ENCODE results near the gene BCDIN3D. TPM values are rescaled to one million over a fixed set of nuclear protein-coding genes. Genes with fewer than 3 reads are reported as not detected.
A peak's percentile ranks its signal among the peaks of the same experiment; 100 is the strongest.
"Not testable (repeated sequence)": the region's sequence is repeated elsewhere in the genome, so short reads cannot be mapped to it uniquely, and the experiment has no call there.

Gene BCDIN3D
- 6.9 TPM for total RNA-seq

GRCh38 chr12:49842519-49843352, at the start of gene BCDIN3D:
Gene BCDIN3D, minus strand, starts transcription at chr12:49843106. Its CDS starts 19 bp downstream, at chr12:49843087.
- DNase-seq (ENCODE audit: low spot score in 2 of 2) (peak; percentile 68 to 80), FAIRE-seq (no peak)

DNA sequence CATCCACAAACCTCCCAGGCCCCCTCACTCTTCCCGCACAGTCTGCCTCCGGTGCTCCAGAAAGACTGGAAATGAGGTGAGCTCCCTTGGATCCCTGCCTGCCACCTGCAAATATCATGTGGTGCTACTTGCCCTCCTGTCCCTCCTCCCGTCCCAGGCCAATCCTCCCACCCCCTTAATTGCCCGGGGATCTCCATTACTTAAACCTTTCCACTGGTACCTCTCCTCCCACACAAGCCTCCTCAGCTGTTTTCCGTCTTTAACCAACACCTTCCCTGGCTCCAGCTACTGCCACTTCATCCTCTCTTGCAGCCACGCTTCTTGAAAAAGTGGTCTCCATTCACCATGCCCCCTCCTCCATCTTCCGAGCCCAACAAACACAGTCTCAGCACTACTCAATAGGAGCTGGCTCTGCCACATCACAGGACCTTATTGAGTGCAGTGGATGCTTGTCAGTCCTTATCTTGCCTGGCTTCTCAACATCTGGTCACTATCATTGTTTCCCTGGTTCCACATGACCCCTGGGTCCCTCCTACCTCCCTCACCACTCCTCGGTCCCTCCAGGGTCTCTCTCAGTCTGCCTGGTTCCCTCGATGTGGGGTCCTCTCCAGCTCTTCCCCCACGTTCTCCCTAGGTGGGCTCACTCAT, 49.3 kb upstream of the BCDIN3D start:
- FAIRE-seq (no peak), DNase-seq (ENCODE audit: low spot score in 2 of 2) (no peak)

GRCh38 chr12:49891476-49891875, 48.6 kb upstream of the BCDIN3D start:
- FAIRE-seq (no peak), DNase-seq (ENCODE audit: low spot score in 2 of 2) (no peak)

DNA sequence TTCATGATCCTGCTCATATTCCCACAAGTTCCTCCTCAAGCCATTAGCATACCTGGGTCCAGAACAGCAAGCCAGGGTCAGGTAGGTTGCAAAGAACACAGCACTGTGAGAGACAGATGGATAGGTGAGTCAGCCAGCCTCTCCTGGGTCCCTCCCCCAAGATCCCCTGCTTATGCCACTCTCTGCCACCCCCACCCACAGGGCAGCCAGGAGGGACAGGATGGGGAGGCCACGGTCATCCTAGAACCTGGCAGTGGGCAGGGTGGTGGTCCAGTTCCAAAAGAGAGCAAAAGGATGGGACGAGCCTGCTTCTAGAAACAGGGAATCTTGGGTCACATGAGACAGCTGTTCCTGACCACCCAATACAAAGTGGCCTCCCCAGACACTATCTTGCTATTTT, 48.1 kb upstream of the BCDIN3D start:
- FAIRE-seq: no peak

DNA sequence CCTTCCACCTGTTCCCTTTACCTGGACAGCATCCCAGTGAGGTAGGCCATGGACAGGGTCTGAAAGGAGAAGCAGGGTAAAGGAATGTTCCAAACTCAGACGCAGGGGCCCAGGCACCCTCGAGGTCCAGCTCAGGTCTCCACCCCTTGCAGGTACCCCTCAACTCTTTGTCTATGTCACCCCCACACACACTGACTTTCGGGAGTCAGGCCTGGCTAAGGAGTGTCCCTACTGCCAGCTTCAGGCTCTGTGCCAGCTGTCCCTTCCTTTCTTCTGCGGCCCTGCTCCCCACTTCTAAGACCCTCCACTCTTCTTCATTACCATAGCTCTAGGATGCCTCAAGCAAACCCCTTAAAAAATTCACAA, 47.2 kb upstream of the BCDIN3D start:
- FAIRE-seq (no peak), DNase-seq (ENCODE audit: low spot score in 2 of 2) (no peak)

More for the DNA sequence above, 48.1 kb upstream of the BCDIN3D start:
- no peak for DNase-seq (ENCODE audit: low spot score in 2 of 2)

DNA sequence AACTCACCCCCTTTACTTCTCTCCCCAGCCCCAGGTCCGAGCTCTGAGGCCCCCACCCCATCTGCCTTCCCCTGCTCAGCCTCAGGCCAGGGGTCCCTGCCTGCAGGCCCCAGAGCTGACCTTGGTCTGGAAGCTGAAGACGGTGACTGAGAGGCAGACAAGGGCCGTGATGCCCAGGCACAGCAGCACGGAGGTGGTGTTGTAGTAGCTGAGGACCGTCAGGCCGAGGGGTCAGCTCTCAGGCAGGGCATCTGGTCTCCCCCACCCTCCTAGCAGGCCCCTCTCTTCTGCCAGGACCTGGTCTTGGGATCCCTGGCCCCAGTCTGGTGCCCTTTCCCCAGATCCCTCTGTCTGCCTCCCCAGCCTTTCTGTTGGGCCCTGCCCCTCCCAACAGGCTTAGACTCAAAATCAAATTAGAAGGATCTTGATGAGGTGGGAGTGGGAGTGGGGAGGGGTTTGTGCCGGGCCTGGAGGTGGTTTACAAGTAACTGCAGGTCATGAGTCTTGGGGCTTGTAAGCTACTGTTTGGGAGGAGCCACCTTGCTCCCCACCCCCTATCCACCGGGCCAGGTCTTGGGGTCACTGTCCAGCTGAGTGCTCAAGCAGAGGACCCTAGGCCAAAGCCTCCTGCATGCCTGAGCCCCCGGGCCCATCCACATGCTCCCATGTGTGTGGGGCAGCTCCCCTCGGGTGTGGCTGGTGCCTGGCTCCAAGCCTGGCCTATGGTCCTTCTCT, 46.6 kb upstream of the BCDIN3D start:
- no peak for DNase-seq (ENCODE audit: low spot score in 2 of 2)
- no peak for FAIRE-seq

DNA sequence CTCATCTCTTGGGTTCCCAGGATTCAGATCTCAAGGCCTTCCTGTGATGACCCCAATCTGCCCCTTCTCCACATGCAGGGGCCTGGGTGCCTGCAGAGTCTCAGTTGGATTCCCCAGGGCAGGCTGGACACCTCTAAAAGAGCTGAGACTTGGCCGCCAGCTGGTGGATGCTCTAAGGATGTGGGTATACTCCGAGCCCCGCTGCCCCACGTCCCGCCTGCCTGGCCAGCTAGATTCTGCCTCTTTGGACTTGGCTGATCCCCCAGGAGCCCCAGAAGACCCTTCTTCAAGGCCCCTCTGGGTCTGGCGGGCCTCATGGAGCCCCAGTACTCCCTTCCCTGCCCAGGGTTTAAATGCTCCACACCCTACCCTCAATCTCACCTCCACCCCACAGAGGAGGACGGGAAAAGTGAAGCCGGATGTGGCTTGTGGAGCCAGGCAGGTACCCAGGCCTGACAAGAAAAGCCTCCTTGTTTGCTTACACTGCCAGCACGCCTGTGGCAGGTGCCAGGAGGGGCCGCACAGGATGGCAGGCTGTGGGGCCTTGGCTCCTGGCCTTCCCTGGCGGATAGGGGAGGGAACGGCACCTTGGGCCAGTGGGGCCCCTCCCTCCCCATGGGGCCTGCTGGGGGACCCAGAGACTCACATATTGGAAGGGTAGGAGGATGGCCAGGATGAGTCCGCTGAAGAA, 45.7 kb upstream of the BCDIN3D start:
- DNase-seq (ENCODE audit: low spot score in 2 of 2) (no peak), FAIRE-seq (no peak)

GRCh38 chr12:49887536-49888401, 44.9 kb upstream of the BCDIN3D start:
- FAIRE-seq: no peak
- DNase-seq (ENCODE audit: low spot score in 2 of 2): no peak

GRCh38 chr12:49887091-49887490, 44.2 kb upstream of the BCDIN3D start:
- FAIRE-seq: no peak
- DNase-seq (ENCODE audit: low spot score in 2 of 2): no peak

DNA sequence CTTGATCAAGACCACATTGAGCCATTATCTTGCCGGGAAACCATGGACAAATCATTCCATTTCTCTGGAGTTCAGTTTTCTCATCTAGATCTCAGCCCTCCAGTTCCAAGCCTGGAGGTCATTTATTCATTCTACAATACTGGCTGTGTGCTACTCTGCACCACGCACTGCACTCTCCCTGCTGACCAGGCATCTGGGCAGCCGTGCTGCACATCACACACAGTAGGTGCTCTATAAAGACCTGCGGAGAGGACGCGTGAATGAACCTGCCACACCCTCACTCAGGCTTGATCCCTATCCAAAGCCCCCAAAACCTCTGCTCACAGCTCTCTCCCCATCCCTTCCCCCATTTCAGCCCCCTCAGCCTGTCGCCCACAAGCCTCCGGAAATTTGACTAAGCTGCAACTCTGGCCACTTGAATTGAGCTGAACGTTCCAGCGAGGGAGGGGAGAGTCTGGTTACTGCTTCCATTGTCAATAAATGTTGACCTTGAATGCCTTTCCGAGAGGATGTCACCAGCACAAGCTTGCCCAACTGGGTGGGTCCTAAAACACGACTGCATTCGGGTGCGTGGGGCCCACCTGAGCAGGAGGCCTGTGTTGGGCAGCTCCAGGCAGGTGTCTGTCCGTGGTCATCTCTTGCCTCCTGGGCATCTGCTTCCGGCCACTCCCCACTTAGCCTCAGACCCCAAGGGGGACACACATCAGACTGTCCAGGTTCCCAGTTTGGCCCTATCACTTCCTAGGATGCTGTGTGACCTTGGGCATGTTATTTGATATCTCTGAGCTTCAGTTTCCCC, 43.0 kb upstream of the BCDIN3D start:
- FAIRE-seq (no peak), DNase-seq (ENCODE audit: low spot score in 2 of 2) (no peak)

GRCh38 chr12:49885118-49885517, 42.2 kb upstream of the BCDIN3D start:
- FAIRE-seq (no peak), DNase-seq (ENCODE audit: low spot score in 2 of 2) (no peak)

- no peak for DNase-seq (ENCODE audit: low spot score in 2 of 2)
Measured at GRCh38 chr12:49882851-49883464, 40.1 kb upstream of the BCDIN3D start.

DNA sequence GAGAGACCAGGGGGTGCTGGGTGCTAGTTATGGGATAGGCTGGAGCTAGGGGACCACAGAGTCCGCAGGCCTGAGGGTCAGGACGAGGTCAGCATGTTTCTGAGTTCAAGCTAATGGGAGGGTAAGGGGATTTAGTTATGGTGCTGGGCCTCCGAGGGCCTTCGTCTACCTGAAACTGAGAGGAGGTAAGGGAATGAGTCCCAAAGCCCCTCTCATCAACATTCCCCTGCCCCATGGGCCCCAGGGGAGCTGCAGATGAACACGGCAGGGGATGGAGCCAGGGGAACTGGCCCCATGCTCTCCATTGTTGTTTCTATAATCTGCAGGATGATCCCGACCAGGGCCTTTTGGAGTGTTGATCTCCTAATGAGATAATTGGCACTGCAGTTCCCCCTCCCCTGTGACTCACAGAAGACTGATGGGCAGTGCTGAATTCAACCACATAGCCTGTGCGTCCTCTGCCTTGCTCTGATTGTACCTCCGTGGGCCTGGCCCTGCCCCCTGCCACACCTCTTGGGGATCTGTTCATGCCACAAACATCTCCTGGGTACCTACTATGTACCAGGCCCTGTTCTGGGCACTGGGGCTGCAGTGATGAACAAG, 39.4 kb upstream of the BCDIN3D start:
- FAIRE-seq (no peak), DNase-seq (ENCODE audit: low spot score in 2 of 2) (no peak)

More at GRCh38 chr12:49882851-49883464, 40.1 kb upstream of the BCDIN3D start:
- FAIRE-seq: no peak

- FAIRE-seq (no peak), DNase-seq (ENCODE audit: low spot score in 2 of 2) (no peak)
Measured at GRCh38 chr12:49881415-49882247, 38.7 kb upstream of the BCDIN3D start.

GRCh38 chr12:49880756-49881414, 38.0 kb upstream of the BCDIN3D start:
- FAIRE-seq: no peak

GRCh38 chr12:49879065-49879464, 36.2 kb upstream of the BCDIN3D start:
- DNase-seq (ENCODE audit: low spot score in 2 of 2); FAIRE-seq: not testable (repeated sequence)

More at GRCh38 chr12:49880756-49881414, 38.0 kb upstream of the BCDIN3D start:
- DNase-seq (ENCODE audit: low spot score in 2 of 2): no peak

DNA sequence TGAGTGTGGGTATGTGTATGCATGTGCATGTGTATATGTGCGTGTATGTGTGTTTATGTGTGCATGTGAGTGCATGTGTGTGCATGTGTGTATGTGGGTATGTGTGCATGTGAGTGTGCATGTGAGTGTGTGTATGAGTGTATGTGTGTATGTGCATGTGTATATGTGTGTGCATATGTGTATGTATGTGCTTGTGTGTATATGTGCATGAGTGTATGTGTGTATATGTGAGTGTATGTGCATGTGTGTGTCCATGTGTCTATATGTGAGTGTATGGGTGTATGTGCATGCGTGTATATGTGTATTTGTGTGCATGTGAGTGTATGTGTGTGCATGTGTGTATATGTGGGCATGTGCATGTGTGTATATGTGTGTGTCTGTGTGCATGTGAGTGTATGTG, 35.1 kb upstream of the BCDIN3D start:
- DNase-seq (ENCODE audit: low spot score in 2 of 2): no peak
- FAIRE-seq: no peak

All from frontal cortex (tissue), 4 donors.